AG04449 (cell line): ENCODE data around the gene CD8B2.
"Not testable (repeated sequence)": the region's sequence is repeated elsewhere in the genome, so short reads cannot be mapped to it uniquely, and the experiment has no call there.

ENCODE experiments used
- CTCF ChIA-PET: fragments of 350-600 bp; formaldehyde crosslinking; extraction: SDS; loops from one replicate; lab custom pipeline; 2021; ENCODE audit warnings: antibody characterized with exemption; lab: Yijun Ruan, JAX
- POLR2A ChIA-PET: fragments of 400-600, 350-600 bp; formaldehyde crosslinking; extraction: SDS; loops from one replicate; lab custom pipeline; 2020; ENCODE audit warnings: antibody characterized with exemption, inconsistent platforms; lab: Yijun Ruan, JAX
- DNase-seq: peaks from one replicate; pipeline ENCODE4 v3.0.0-alpha.2; 2010; ENCODE audit warnings: low read depth, low spot score
- H3K4me3 ChIP-seq: 2 replicates; pipeline ENCODE4 v1.5.1; 2011; ENCODE audit warnings: low read depth, mild to moderate bottlenecking, control low read depth, low read length

CD8B2 gene

DNA sequence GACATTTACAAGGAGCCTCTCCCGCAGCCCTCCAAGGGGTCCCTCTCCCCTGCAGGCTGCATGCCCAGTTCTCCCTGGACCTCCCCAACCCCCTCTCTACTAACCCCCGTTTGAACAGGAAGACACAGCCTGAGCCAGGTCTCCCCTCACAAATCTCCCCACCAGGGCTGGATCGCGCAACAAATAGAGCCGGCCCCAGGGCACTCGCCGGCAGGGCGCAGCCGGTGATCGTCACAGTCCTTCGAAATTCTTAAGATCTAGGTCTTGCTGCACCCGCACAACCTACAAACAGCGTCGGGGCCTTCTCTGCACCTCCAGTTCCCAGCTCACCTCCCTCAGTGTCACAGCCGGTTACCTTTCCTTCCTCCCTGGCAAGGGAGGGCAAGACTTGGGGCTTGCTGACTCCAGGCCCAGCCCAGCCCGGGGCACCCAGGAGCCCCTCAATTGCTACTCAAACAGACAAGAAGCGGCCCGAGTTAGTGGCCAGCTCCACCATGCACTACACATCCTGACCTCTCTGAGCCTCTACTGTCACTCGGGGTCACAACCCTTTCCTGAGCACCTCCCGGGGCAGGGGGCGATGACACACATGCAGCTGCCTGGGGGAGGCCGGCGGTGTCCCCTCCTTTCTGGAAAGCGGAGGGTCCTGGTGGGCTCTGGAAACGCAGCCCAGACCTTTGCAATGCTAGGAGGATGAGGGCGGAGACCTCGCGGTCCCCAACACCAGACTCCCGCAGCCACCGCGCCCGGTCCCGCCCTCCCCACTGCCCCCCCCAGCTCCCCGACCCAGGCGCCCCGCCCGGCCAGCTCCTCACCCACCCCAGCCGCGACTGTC lies at the start of gene CD8B2:
TSS of gene CD8B2 (plus strand) at position 814 of the 835 bp plus-strand sequence. CDS start 63 bp downstream, outside the sequence.
- DNase-seq, CTCF ChIA-PET, POLR2A ChIA-PET, H3K4me3 ChIP-seq: not testable (repeated sequence)

DNA sequence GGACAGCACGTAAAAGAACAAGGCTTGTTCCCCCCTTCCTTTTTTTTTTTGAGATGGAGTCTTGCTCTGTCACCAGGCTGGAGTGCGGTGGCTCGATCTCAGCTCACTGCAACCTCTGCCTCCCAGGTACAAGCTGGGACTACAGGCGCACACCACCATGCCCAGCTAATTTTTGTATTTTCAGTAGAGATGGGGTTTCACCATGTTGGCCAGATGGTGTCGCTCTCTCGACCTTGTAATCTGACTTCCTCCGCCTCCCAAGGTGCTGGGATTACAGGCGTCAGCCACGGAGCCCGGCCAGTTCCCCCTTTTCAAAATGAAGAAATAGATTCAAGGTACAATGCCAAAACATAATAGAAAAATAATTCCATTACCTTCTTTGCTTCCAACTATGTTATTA lies 25.3 kb upstream of the CD8B2 start:
- DNase-seq, CTCF ChIA-PET, H3K4me3 ChIP-seq, POLR2A ChIA-PET: not testable (repeated sequence)

DNA sequence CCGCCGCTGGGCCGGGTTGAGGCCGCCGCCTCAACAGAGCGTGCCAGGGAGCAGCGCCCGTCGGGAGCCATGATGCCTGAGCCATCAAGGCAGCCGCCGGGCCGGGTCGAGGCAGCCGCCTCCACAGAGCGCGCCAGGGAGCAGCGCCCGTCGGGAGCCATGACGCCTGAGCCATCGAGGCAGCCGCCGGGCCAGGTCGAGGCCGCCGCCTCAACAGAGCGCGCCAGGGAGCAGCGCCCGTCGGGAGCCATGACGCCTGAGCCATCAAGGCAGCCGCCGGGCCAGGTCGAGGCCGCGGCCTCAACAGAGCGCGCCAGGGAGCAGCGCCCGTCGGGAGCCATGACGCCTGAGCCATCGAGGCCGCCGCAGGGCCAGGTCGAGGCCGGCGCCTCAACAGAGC lies 19.6 kb upstream of the CD8B2 start:
- POLR2A ChIA-PET: not testable (repeated sequence)

DNA sequence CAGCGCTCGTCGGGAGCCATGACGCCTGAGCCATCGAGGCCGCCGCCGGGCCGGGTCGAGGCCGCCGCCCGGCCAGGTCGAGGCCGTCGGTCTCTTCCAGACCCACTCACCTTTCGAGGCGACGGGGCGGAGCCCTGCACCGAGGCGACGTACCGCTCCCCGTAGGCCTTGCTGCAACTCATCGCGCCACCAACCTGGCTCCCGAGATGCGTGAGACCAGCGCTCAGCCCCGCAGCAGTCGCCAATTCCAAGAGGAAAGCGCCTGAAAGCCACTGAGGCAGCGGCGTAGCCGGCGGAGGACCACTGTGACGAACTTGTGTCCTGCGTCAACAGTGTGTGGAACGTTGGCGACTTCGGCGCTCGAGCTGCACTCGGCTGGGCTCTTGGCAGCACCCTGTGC lies 19.1 kb upstream of the CD8B2 start, which contains the start of gene RGPD3:
TSS of gene RGPD3 (minus strand) at position 307 of the 400 bp plus-strand sequence. CDS start at position 182, 125 bp downstream.
- CTCF ChIA-PET, H3K4me3 ChIP-seq, POLR2A ChIA-PET, DNase-seq: not testable (repeated sequence)

More for the DNA sequence above, 19.6 kb upstream of the CD8B2 start:
- DNase-seq, H3K4me3 ChIP-seq, CTCF ChIA-PET: not testable (repeated sequence)

DNA sequence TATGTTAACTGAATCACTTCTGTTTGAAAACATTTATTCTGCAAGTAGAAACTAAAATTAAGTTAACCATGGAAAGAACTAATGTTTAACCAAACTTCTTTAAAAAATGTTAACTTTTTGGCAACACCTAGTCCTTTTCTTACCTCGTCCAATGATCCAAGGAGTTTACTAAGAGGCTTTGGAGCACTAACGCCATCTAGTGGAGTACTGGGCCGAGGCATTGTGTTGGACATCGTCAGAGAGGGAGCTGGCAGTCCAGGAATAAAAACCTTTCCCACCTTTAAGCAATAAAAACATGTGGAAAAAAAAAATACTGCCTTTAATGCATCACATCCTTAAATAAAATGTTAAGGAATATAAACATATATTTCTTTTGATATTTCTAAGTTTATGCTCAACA lies 16.5 kb upstream of the CD8B2 start:
- H3K4me3 ChIP-seq, DNase-seq, CTCF ChIA-PET, POLR2A ChIA-PET: not testable (repeated sequence)

DNA sequence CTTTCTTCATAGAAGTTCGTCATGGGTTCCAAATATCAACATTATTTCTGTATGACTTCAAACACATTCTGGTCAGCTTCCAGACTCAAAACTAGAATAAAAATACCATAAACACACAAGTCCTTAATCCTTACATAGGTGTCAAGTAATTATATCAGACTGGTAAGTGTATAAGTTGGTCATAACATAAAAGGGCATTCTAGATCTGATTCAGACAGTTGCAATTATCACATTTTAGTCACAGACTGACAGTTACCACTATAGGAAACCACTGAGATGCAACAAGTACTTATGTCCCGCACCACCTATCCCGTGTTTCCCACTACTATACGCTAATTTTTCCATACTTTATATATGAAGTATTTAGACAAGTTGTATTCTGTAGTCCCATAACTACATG lies 9.5 kb upstream of the CD8B2 start:
- DNase-seq, H3K4me3 ChIP-seq, POLR2A ChIA-PET, CTCF ChIA-PET: not testable (repeated sequence)

DNA sequence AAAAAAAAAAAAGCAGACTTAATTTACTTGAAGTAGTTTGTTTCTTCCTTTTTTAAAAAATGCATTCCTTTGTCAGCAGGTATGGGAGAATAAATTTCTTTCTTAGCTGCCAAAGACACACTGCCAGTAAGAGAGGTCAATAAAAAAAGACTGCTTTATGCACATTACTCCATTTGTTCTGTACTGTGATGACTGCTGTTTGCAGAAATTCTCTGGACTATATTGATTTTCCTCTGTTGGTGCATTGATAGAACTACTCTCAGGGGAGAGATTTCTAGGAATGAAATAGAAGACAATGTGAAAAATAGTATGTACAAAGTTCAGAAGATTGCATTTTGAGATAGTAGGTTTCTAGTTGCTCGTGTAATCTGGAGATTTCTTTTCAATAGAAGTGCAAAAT lies 7.6 kb upstream of the CD8B2 start:
- POLR2A ChIA-PET, H3K4me3 ChIP-seq, DNase-seq, CTCF ChIA-PET: not testable (repeated sequence)

DNA sequence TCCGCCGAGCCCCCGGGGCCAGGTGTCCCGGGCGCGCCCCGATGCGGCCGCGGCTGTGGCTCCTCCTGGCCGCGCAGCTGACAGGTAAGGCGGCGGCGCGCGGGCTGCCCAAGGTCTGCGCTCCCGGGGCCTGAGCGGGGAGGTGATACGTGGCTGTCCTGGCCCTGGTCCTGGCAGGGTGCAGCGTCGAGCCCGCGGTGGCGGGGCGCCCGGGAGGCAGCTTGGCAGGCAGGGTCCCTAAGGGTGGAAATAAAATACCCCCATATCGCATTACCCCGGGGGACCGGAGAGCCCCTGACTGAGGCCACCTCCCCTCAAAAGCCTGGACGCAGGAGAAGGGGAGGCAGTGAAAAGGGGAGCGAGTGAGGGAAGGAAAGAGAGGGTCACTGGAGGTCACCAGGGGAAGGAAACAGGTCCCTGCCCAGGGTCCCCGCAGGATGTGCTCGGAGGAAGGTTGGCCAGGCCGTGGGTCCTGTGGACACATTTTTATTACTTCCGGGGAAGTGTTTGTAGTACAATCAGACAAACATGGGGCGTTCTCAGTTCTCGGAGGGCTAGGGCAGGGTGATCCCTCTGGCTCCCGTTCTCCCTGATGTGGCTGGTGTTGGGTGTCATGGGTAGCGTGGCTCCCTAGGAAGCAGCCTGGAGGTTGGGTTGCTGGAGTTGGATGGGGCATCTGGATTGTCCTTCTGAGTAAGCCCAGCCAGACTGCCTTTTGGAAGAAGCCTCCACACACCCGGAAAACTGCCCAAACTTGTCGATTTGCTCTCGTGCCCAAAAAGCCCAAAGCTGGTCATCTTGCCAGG lies 425 bp downstream of the CD8B2 start:
- H3K4me3 ChIP-seq, DNase-seq, POLR2A ChIA-PET, CTCF ChIA-PET: not testable (repeated sequence)

DNA sequence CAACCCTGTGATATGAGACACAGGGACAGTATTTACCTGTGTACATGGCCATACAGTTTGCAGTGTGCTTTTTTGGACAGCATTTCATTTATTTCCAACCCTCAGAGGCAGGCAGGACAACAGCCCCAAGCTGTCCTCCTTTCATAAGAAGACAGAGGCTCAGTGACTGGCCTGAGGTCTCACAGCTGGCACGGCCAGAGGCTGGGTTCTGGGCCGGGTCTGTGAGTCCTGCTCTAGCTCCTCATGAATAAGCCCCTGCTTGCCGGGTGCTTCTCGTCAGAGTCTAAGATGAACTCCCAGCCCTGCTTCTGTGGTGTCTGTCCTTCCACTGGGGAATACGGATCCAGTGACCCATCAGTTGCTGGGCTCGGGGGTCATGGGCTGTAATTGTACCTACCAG lies 2.5 kb downstream of the CD8B2 start:
- CTCF ChIA-PET, H3K4me3 ChIP-seq, DNase-seq, POLR2A ChIA-PET: not testable (repeated sequence)

DNA sequence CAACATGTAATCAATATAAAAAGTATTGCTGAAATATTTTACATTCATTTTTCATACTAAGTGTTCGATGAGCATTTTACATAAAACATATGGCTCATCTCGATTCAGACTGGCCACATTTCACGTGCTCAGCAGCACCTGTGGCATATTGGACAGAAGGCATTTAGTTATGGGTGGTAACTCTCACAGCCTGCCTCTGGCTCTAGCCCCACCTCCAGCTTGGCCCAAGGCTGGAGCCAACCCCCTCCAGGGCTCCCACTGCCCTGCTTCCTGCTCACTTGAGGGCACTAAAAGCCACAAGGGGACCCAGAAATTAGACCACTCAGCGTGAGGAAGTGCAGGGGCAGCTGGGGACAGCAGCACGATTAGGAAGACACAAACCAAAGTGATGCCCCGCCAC lies 5.2 kb downstream of the CD8B2 start:
- POLR2A ChIA-PET, H3K4me3 ChIP-seq, CTCF ChIA-PET, DNase-seq: not testable (repeated sequence)

DNA sequence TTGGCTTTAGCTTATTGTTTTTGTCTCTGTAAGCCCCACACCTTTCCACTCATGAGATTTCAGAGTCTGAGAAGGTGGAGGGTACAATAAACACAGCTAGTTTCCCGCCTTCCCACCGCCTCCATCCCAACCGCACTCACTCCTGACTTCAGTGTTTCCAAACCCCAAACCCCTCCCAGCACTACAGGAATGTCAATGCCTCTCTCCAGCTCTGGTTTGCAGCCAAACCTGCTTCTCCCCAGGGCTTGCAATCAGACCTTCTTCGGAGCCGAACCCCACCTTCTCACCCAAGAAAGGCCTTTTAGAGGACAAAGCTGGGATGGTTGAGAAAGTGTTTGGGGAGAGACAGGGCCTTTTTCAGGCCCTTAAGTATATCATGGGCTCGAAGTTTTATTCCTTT lies 5.7 kb downstream of the CD8B2 start:
- H3K4me3 ChIP-seq, POLR2A ChIA-PET, CTCF ChIA-PET, DNase-seq: not testable (repeated sequence)

DNA sequence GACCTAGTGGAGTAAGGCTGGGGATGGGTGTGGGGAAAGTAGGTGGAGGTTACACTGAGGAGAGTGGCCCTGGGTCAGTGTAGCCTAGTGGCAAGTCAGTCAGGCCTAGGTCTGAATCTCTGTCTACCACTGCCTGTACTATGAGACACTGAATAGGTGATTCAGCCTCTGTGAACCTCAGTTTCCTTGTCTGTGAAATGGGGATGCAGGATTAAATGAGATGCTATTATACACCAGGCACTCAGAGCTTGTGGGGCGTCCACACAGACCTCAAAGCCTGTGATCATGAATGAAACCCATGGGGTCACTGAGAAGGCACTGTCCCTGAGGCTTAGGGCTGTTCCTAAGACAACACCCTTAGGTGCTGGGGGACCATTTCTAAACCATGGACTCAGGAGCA lies 11.4 kb downstream of the CD8B2 start:
- H3K4me3 ChIP-seq, DNase-seq, POLR2A ChIA-PET, CTCF ChIA-PET: not testable (repeated sequence)

DNA sequence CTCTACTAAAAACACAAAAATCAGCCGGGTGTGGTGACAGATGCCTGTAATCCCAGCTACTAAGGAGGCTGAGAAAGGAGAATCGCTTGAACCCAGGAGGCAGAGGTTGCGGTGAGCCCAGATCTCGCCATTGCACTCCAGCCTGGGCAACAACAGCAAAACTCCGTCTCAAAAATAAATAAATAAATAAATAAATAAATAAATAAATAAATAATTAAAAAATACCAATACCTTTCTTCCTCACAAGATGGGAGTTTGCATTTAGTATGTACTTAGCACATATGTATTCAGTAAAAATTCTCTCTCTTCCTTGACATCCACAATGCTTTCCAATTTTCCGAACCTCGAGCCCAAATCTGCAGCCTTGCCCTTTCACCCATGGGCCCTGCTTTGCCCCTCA lies 13.2 kb downstream of the CD8B2 start:
- CTCF ChIA-PET, H3K4me3 ChIP-seq, DNase-seq, POLR2A ChIA-PET: not testable (repeated sequence)

DNA sequence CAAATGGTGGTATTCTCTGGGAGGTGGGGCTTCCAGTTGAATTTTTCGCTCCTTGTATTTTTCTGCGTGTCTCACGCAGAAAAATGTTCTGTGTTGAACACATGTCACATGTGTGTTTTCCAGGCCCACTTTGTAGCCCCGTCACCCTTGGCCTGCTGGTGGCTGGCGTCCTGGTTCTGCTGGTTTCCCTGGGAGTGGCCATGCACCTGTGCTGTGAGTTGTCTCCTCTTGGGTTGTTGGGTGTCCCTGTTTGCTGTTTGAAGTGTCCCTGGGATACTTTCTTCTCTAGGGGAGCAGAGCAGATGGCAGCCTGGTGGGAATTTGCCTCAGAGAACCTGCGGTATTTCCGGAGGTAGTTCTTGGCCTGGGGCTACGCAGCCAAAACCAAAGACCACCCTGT lies 15.2 kb downstream of the CD8B2 start:
- DNase-seq, H3K4me3 ChIP-seq, POLR2A ChIA-PET, CTCF ChIA-PET: not testable (repeated sequence)

DNA sequence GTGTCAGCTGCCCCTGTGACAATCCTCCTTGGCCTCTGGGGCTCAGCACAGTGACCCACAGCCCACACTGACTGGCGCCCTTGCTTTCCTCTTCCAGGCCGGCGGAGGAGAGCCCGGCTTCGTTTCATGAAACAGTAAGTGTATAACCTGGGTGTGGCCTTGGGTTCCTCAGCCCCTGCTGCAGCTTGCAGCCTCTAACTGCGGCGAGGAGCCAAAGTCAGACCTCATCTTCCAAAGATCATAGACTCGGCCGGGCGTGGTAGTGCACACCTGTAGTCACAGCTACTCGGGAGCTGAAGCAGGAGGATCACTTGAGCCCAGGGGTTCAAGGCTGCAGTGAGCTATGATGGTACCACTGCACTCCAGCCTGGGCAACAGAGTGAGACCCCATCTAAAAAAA lies 17.0 kb downstream of the CD8B2 start:
- DNase-seq, CTCF ChIA-PET, H3K4me3 ChIP-seq, POLR2A ChIA-PET: not testable (repeated sequence)

DNA sequence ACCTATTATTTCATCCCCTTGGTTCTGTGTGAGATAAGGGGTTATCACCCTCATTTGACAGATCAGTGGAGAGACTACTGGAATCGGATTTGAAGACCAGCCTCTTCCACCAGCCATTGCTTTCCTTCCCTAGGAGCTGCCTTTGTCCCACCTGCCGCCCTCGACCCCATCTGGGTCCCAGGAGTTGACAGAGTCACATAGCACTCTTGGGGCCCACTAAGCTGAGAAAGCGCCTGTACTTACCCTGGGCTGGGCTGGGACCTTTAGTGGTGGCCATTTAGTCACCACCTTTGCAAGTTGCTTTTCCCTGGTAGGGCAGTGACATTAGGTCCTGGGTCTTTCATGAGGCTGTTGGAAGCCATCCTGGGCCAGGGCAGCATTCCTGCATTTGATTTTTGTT lies 17.6 kb downstream of the CD8B2 start:
- POLR2A ChIA-PET, H3K4me3 ChIP-seq, DNase-seq, CTCF ChIA-PET: not testable (repeated sequence)
